Muscle of arm (tissue), 14 donors: Measurements from ENCODE around the gene PCDH17. TPM values are rescaled to one million over a fixed set of nuclear protein-coding genes. Genes with fewer than 3 reads are reported as not detected.

Source experiments
- DNase-seq: peaks from one replicate; pipeline ENCODE4 v3.0.0-alpha.2; 2013
- long read RNA-seq, 11 donors: transcript quantifications; one replicate each; lab custom pipeline, GENCODE V29; 2026
- polyA plus RNA-seq, 12 donors: library from polyadenylated mRNA; unstranded; fragments of 120-200 nt; gene quantifications; one replicate each; pipeline ENCODE4 v1.2.1, GENCODE V29; 2013; ENCODE audit not compliant: insufficient read length in 12 of 12

Gene PCDH17, protein sequence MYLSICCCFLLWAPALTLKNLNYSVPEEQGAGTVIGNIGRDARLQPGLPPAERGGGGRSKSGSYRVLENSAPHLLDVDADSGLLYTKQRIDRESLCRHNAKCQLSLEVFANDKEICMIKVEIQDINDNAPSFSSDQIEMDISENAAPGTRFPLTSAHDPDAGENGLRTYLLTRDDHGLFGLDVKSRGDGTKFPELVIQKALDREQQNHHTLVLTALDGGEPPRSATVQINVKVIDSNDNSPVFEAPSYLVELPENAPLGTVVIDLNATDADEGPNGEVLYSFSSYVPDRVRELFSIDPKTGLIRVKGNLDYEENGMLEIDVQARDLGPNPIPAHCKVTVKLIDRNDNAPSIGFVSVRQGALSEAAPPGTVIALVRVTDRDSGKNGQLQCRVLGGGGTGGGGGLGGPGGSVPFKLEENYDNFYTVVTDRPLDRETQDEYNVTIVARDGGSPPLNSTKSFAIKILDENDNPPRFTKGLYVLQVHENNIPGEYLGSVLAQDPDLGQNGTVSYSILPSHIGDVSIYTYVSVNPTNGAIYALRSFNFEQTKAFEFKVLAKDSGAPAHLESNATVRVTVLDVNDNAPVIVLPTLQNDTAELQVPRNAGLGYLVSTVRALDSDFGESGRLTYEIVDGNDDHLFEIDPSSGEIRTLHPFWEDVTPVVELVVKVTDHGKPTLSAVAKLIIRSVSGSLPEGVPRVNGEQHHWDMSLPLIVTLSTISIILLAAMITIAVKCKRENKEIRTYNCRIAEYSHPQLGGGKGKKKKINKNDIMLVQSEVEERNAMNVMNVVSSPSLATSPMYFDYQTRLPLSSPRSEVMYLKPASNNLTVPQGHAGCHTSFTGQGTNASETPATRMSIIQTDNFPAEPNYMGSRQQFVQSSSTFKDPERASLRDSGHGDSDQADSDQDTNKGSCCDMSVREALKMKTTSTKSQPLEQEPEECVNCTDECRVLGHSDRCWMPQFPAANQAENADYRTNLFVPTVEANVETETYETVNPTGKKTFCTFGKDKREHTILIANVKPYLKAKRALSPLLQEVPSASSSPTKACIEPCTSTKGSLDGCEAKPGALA (N-terminal part only)
- polyA plus RNA-seq: 10 to 100 TPM in 1 of 12 donors, 1 to 10 TPM in 10, not detected in 1; 6.8 to 10.5 (median 8.3) TPM
- long read RNA-seq, donor 1, full-length matches to known transcripts: 5 of 12 reads
- long read RNA-seq, donor 1, partial matches to known transcripts: 7 of 12 reads
- long read RNA-seq, donor 1, other reads (novel, unspliced or antisense): 0 of 12 reads
- long read RNA-seq, donor 2, full-length matches to known transcripts: 3 of 3 reads
- long read RNA-seq, donor 2, partial matches to known transcripts: 0 of 3 reads
- long read RNA-seq, donor 2, other reads (novel, unspliced or antisense): 0 of 3 reads
- long read RNA-seq, donor 3: 0 reads
- long read RNA-seq, donor 4: 0 reads
- long read RNA-seq, donor 5, full-length matches to known transcripts: 3 of 3 reads
- long read RNA-seq, donor 5, partial matches to known transcripts: 0 of 3 reads
- long read RNA-seq, donor 5, other reads (novel, unspliced or antisense): 0 of 3 reads
- long read RNA-seq, donor 6, full-length matches to known transcripts: 1 of 1 reads
- long read RNA-seq, donor 6, partial matches to known transcripts: 0 of 1 reads
- long read RNA-seq, donor 6, other reads (novel, unspliced or antisense): 0 of 1 reads
- long read RNA-seq, donor 7: 0 reads
- long read RNA-seq, donor 8, full-length matches to known transcripts: 3 of 3 reads
- long read RNA-seq, donor 8, partial matches to known transcripts: 0 of 3 reads
- long read RNA-seq, donor 8, other reads (novel, unspliced or antisense): 0 of 3 reads
- long read RNA-seq, donor 9: 0 reads
- long read RNA-seq, donor 10, full-length matches to known transcripts: 3 of 3 reads
- long read RNA-seq, donor 10, partial matches to known transcripts: 0 of 3 reads
- long read RNA-seq, donor 10, other reads (novel, unspliced or antisense): 0 of 3 reads
- long read RNA-seq, donor 11, full-length matches to known transcripts: 1 of 1 reads
- long read RNA-seq, donor 11, partial matches to known transcripts: 0 of 1 reads
- long read RNA-seq, donor 11, other reads (novel, unspliced or antisense): 0 of 1 reads

DNA sequence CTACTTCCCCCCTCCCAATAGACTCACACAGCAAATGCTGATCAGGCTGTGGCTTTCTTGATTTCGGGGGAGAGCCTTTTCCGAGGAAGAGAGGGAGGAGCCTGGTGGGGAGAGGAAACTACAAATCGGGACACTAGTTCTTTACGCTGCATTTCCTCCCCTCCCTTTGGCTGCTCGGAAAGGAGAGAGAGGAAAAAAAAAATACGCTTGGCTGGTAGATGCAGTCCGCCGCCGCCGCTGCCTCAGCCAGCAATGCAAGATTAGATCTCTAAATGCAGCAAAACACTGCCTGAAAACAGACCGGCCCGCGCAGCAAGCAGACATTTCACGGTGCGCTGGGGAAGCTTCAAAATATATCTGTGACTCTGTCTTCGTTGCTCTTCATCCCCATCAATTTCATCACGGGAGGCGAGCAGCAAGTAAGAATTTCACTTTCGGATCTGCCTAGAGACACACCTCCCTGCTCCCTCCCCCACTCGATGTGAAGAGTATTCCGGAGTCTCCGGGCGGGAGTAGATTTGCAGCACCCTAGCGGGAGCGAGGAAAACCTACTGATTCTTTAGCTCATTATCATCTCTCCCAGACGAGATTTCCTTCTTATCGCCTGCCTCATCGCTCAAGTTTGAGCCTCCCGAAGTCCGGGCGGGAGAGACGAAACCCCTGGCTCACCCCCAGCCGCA, at the start of gene PCDH17:
Gene PCDH17 (plus strand): TSS at position 149 of the 680 bp plus-strand sequence. CDS start 803 bp downstream, outside the sequence.
- peak; percentile 83 for DNase-seq

DNA sequence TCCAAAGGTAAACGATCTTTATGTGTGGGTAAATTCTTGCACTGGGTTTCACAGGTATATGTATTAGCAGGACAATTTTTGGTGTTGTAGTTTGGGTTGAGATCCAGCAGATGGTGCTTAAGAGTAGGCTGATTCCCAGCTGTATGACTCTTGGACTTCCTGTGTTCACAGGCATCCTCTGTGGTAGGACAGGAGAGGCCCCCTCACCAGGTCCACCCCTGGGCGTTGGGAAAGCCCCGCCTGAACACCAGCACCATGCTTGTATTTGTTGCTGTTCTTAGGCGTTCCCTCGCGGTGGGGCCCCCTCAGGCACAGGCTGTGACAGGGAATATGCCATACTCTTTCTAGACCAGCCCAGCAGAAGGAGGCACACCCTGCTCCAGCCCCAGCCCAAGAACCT, 49.5 kb upstream of the PCDH17 start:
- DNase-seq: no peak

DNA sequence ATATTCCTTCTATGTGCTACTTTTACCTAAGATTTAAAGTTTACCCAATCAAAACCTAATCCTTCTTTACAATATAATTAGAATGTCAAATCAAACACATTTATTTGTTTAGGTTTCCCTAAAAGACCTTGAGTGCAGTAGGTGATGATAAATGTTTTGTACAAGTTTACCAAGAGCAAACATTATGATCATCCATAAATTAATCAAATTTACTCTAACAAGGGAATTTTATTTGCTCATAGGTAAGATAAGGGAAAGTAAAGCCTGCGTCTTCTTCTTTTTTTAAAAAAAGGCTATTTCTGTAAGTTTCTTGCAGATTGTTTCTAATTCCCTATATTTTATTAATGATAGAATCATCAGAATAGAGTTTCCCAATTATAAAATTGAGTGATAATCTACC, 48.0 kb upstream of the PCDH17 start:
- DNase-seq: no peak

DNA sequence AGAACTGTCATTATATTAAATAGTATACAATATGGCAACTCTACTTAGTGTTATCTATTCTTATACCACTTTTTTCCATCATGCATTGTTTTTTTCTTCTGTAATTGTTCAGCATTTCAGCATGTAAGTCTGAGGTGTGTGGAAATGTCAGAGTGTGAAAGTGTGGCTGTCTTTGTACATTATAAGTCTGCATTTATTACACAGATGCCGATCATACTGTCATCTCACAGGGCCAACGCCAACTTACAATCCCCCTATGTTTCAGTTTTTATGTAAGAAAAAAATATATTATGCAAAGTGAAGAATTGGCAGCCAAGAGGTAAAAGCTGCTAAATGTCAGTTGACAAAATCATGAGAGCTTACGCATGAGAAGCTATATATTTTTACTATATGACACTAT, 42.9 kb upstream of the PCDH17 start:
- DNase-seq: no peak

DNA sequence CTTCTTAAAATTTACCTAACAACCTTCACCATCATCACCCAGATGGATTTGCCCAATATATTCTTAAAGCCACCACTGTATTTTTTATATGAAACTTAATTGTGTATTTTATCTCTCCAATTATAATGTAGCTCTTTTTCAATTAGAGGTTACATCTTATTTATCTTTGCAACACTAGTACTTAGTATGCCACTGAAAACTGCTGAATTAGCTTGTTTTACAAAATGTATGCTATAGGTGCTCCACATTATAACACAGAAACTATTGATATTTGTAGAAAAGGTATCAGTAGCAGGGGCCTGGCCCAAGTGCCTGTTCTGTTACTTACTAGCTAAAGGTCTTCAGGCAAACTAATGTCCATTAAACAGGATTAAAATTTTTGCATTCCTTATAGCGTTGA, 35.8 kb upstream of the PCDH17 start:
- DNase-seq: no peak

DNA sequence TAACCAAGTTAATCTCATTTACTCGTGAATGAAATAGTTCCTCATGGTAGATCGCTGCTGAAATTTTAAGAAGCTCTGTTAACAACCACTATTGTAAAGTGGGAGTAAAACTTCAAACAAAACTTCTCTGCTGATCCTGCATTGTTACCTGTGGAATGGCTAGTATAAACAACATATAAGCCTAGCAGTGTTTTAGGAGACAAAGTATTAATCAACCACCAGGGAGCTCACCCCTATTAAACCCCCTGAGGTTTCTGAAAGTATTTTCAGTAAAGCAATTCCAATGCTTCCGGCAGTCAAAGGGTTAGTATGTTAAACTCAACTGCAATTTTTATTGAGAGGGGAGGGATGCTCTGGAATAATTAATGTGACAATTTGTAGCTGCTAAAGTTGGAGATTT, 30.0 kb upstream of the PCDH17 start:
- no peak for DNase-seq

DNA sequence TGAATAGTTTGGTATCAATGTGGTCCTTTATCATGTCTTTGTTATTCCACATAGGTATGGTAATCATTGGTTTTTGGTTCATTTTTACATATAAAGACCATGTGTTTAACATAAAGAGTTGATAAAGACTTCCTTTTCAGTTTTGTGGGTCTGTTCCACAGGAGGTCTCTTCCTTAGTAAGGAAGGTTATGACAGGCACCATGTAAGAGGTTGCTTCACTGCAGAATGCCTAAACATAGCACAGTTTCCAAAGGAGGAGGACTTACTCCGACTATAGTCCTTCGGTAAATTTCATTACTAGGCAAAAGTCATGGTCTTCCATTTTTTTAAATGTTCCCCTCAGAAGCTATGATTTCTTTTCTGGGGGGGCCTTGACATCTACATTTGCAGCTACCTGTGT, 27.1 kb upstream of the PCDH17 start:
- no peak for DNase-seq

DNA sequence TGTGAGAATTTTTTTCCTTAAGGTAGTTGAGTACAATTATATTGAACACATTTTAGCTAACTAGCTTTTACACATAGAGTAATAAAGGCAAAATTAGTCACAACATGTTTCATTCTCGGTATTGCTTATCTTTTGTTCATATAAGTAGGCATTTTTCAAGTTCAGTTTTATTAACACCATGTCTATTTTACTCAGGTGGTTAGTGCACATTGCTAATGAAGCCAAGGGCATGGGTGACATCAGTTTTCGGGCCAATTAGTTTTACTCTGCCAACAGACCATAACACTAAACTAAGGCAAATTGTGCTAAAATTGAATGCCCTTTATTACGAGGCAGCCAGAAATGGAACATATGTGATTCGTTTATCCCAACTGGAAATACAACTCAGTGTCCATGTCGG, 19.6 kb upstream of the PCDH17 start:
- DNase-seq: no peak

DNA sequence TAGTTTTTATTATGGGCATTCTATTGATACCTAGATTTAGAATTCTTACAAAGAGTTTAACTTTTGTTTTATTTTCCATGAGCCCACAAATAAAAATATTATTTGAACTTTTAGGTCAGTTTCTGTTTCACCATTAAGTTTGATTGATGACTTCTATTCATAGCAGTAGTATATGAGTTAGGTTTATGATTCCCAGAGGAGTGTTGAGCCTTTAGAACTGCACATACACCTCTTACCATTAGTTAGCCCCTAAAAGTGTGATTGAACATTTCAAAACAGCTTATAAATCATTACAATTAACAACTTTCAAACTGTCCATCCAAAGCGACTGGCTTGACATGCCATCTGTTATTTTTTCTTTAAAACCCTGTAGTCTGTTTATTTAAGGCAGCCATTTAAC, 19.0 kb upstream of the PCDH17 start:
- DNase-seq: no peak

DNA sequence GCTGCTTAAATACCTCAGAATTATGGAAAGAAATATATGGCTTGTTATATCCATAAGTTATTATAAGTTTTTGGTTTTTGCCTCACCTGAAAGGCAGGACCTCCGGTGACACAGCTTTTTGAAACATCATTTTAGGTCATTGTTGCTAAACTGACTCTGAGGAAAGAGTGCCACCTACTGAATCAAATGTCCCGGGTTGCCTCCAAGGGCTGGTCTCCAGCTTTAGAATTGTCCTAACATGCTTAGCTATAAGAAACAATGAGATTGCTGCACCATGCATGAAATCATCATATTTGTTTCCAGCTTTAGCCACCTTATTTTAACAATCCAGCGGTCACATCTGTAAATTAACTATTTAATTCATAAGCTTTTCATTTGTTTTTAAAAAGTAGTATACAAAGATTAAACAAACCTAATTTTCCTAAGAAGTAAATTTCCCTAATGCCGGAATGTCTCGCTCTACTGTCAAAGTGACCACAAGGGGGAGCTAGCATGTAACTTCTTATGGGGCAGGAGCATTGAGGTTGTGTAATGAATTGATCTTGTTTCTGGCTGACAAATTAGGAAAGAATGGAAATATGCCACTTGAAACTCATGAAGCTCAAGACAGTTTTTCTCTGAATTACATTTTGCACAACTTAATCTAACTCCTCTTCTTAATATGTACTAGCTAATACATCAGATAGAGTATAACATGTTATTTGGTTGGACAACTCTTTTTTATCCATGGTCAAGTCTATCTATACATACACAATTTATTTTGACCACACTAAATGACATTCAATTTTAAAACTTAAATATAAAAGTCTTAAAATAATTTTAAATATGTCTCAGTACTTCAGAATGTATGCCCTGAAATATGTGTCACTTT, 6.7 kb upstream of the PCDH17 start:
- DNase-seq: peak; percentile 57

DNA sequence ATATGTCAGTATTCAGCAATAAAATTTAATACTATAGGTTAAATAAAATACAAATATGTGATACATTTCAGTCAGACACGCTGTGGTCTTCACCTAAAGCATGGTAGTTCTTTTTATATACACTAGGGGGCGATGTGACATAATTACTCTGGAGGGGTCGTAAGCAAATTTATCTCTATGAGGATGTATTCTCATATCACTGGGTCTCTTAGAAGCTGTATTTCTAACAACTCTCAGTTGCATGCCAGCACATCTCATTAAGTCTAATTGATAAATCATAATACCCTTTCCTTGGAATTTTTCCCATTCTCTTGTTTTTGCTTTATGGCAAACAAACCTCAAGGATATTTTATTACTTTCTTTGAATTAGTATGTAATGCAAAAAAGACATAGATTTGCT, 3.9 kb upstream of the PCDH17 start:
- DNase-seq: no peak

DNA sequence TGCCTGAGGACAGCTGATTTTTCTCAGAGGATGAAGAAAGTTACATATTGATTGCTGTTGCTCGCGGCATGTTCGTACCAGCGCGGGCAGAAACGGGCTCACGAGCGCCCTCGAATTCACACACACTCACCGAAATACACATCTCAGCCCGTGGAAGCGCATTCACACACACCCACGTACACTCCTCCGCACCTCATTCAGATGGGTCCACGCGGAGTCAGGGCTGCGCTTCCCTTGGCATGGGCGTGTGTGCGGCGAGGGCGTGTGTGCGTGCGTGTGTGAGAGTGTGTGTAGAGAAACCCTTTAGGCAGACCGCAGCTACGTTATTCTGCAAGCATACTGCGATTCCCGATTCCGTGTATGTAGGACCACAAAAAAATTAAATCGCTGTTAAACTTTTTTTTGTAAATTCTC, 2.1 kb upstream of the PCDH17 start:
- DNase-seq: no peak

DNA sequence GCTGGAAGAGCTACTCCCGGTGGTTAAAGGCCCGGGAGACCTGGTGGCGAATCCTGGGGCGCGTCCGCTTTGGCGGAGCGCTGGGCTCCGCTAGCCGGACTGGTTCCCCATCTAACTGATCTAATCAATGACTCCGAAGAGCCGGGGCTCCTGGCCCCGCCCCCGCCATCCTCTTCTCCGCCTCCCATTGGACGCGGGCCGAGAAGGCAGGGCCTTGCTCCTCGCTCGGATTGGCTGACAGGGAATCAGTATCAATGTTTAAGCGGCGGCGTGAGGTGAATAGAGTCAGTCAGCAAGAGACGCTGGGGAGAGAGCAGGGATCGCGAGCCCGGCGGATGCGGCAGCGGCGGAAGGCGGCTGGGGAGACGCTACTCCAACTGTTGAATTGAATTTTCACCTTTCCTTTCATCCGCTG, 1.7 kb upstream of the PCDH17 start:
- peak; percentile 96 for DNase-seq

DNA sequence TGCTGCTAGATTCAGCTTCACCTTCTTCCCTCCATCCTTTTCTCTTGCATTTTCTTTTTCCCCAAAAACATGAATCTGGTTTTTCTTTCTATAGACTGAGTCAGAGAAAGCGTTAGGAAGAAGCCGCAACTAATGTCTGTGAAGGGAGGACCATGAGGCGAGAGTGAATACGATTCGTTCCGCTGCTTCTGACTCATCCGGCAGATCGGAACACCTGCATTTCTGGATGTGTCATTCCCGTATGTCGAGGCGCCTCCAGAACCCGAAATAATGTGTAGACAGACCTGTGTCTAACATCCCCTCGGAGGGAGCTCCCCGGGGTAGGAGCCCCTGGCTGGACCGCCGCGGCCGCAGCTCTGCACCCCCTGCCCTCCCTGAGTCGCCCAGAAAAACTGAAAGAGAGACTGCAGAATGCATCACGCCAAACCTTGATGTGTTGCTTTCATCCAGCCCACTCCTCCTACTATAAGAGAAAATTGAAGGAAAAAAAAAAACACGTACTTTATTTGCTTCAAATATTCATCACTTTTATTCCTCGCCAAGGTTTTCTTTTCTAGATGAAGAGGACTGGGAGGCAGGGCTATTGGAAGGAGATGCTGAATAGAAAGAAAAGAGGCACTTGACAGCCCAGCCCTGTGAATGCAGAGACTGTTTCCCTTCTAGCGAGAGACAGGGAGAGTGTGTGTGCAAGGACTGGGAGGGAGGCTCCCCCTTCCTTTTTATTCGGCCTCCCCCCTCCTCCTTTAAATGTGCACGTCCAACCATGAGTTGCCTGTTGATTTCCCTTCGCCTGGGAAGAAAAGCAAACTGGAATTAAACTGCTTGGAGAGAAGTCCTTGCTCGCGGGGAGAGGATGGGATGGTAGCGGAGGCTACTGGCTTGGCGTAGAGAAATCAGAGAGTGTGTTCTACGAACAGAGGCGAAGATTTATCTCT, 616 bp upstream of the PCDH17 start:
- no peak for DNase-seq

DNA sequence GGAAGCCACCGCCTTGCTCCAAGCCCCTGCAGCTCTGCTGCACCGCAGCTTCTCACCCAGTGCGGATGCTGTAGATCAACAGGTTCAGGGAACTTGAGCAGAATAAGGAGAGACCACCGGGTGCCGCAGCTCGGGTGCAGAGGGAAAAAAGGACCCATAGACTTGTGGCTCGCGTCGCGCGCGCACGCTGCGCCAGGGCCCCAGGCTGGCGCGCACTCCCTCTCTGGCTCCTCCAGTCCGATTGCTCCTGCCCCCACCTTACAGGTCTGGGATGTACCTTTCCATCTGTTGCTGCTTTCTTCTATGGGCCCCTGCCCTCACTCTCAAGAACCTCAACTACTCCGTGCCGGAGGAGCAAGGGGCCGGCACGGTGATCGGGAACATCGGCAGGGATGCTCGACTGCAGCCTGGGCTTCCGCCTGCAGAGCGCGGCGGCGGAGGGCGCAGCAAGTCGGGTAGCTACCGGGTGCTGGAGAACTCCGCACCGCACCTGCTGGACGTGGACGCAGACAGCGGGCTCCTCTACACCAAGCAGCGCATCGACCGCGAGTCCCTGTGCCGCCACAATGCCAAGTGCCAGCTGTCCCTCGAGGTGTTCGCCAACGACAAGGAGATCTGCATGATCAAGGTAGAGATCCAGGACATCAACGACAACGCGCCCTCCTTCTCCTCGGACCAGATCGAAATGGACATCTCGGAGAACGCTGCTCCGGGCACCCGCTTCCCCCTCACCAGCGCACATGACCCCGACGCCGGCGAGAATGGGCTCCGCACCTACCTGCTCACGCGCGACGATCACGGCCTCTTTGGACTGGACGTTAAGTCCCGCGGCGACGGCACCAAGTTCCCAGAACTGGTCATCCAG, 964 bp downstream of the PCDH17 start:
- peak; percentile 45 for DNase-seq
